HG02981 (cell line): ENCODE results near the gene ARMH1.

Source experiments
- ATAC-seq: cut with Tn5 transposase; IDR thresholded peaks from one replicate; pipeline ENCODE4 v1.9.1; 2021; ENCODE audit warnings: mild to moderate bottlenecking, moderate library complexity; ENCODE audit not compliant: unreplicated experiment

The ARMH1 gene

GRCh38 chr1:44674113-44675000, at the start of gene ARMH1, which contains the start of gene TMEM53:
TSS of gene ARMH1 (plus strand) at chr1:44674714. CDS start at chr1:44689698, 14,984 bp downstream.
TSS of gene TMEM53 (minus strand) at chr1:44674481. CDS start at chr1:44674391, 90 bp downstream.
- peak; percentile 84 for ATAC-seq

GRCh38 chr1:44625348-44625747, 49.2 kb upstream of the ARMH1 start:
- no peak for ATAC-seq

GRCh38 chr1:44628962-44629756, 45.4 kb upstream of the ARMH1 start:
- no peak for ATAC-seq

- no peak for ATAC-seq
Measured at GRCh38 chr1:44630116-44630515, 44.4 kb upstream of the ARMH1 start.

GRCh38 chr1:44631333-44631646, 43.2 kb upstream of the ARMH1 start:
- no peak for ATAC-seq

GRCh38 chr1:44631647-44632539, 42.6 kb upstream of the ARMH1 start:
- peak; percentile 57 for ATAC-seq

GRCh38 chr1:44632598-44632997, 41.9 kb upstream of the ARMH1 start:
- ATAC-seq: no peak

GRCh38 chr1:44634606-44635189, 39.8 kb upstream of the ARMH1 start:
- no peak for ATAC-seq

- no peak for ATAC-seq
Measured at GRCh38 chr1:44635439-44635838, 39.1 kb upstream of the ARMH1 start.

- ATAC-seq: no peak
Measured at GRCh38 chr1:44636083-44636687, 38.3 kb upstream of the ARMH1 start.

GRCh38 chr1:44636688-44637598, 37.6 kb upstream of the ARMH1 start:
- no peak for ATAC-seq

GRCh38 chr1:44637702-44638411, 36.7 kb upstream of the ARMH1 start:
- ATAC-seq: no peak

- no peak for ATAC-seq
Measured at GRCh38 chr1:44640200-44640853, 34.2 kb upstream of the ARMH1 start.

- no peak for ATAC-seq
Measured at GRCh38 chr1:44641126-44642102, 33.1 kb upstream of the ARMH1 start.

- no peak for ATAC-seq
Measured at GRCh38 chr1:44642255-44642654, 32.3 kb upstream of the ARMH1 start.

- ATAC-seq: no peak
Measured at GRCh38 chr1:44642925-44643324, 31.6 kb upstream of the ARMH1 start.
